ENCODE data around the gene JDP2. TPM values are rescaled to one million over a fixed set of nuclear protein-coding genes. Genes with fewer than 3 reads are reported as not detected.

JDP2 gene
- total RNA-seq, 2 experiments from 2014 or later = 1.3 to 1.4 TPM

DNA sequence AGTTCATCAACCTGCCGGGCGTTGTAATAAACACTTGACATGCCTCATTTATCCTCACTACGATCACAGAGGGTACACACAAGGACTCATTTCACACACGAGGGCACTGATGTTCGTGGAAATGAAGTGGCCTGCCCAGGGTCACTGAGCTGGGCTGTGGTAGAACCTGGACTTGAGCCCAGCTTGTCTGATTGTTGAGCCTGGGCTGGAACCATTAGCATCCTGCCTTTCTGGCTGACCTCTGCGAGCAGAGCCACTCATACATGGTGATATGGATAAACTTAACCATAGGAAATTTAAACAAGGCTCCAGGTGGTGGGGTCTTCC lies 16.6 kb upstream of the JDP2 start:
- ChIA-PET POLR2A (interaction anchor here (1.3 kb wide), 1 partner anchor 10 kb away, joined by 3 read pairs; no protein-coding TSS in a partner anchor), CTCF (no interaction called here)
- Mint-ChIP-seq H3K4me1 (ENCODE audit: low read depth) (no peaks in the 10 kb centered on the region), H3K27ac (no peak overlapping the region), H3K36me3 (ENCODE audit: low read depth) (no peaks in the 10 kb centered on the region), H3K4me3 (no peak overlapping the region), H3K27me3 (no peaks in the 10 kb centered on the region), H3K9me3 (no peaks in the 10 kb centered on the region)
- DNase-seq = no peak
- TF ChIP-seq CTCF (IDR thresholded peaks at IDR 0.05) = no peak
- ATAC-seq = no peak
- intact Hi-C loops (cut with micrococcal nuclease) = no loop called here

- intact Hi-C loops (cut with micrococcal nuclease) = no loop called here
- DNase-seq = no peak
- no peak for ATAC-seq
- H3K4me3 Mint-ChIP-seq = no peak overlapping the region
- ChIA-PET CTCF (no interaction called here), POLR2A (no interaction called here)
- no peaks in the 10 kb centered on the region for H3K9me3 Mint-ChIP-seq
- H3K27ac Mint-ChIP-seq = no peak overlapping the region
- no peak for TF ChIP-seq CTCF (IDR thresholded peaks at IDR 0.05)
- no peaks in the 10 kb centered on the region for H3K36me3 Mint-ChIP-seq (ENCODE audit: low read depth)
- H3K4me1 Mint-ChIP-seq (ENCODE audit: low read depth) = no peaks in the 10 kb centered on the region
- H3K27me3 Mint-ChIP-seq = no peaks in the 10 kb centered on the region
Observed at GRCh38 chr14:75413013-75413412, 14.8 kb upstream of the JDP2 start.

DNA sequence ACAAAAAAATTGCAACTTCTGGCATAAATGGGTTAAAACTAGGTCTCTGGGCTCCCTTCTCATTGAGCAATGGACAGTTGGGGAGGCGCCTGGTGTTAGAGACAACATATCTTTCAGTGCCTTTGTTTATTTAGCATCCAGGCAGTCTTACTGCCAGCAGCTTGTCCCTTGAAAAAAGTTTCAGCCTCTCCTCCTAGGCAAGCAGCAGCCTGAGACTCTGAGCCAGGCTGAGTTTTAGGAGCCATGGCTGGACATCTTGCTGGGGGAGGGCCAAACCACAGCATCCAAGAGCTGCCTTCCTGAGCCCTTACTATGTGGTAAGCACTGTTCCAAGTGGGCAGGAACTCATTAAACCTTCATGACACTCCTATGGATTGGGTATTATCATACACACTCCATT lies 10.1 kb upstream of the JDP2 start:
- ChIA-PET POLR2A (interaction anchor here (0.5 to 1.8 kb wide), 3 partner anchors 12 to 109 kb away, joined by 4 to 5 read pairs (median 4); no protein-coding TSS in a partner anchor), CTCF (interaction anchor here (1.1 to 1.7 kb wide), 2 partner anchors 107 to 237 kb away, joined by 3 to 5 read pairs; no protein-coding TSS in a partner anchor)
- Mint-ChIP-seq H3K4me1 (ENCODE audit: low read depth) (peaks cover 16% of the 10 kb centered on the region), H3K27me3 (no peaks in the 10 kb centered on the region), H3K27ac (no peak overlapping the region), H3K36me3 (ENCODE audit: low read depth) (no peaks in the 10 kb centered on the region), H3K4me3 (no peak overlapping the region), H3K9me3 (no peaks in the 10 kb centered on the region)
- ATAC-seq (no peak), DNase-seq (no peak)
- no peak for TF ChIP-seq CTCF (IDR thresholded peaks at IDR 0.05)
- intact Hi-C loops (cut with micrococcal nuclease) = no loop called here

DNA sequence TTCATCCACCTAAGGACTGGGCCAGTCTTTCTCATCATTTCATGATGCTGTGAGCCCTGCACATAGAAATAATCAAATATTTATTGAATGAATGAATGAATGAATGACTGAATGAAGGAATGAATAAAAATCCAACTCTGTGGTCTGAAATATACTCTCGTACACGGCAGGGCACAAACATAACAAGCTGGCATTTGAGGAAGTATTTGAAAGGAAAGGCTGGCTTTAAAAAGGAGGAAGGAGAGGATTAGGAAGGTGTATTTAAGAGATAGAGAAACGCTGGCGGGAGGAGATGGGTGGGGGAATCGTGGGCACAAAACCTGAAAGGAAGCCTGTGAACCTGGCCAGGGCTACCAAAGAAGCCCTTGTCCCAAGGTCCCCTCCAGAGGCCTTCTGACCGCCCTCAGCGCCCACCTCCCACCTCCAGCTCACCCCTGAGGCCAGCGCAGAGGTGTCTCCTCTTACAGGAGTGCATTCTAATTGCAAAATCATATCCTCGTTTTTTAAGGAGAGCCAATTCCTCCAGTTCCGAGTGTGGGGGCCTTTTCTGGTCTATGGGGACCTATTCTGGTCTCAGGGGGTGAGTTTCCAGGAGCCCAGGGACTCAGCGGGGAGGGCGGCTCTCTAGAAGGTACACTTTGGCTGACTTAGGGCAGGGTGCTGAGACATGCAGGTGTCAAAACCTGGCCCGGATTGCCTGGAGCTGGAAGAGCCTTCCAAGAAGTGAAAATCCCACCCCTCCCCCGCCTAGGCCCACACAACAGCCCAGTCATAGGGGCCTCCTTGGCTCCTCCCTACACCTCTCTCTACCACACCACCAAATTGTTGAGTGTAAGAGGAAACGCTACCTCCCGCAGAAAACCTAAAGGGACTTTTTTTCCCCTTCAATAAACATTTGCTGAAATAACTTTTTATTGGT lies 8.7 kb upstream of the JDP2 start:
- TF ChIP-seq CTCF (IDR thresholded peaks at IDR 0.05) = no peak
- Mint-ChIP-seq H3K4me1 (ENCODE audit: low read depth) (peaks cover 16% of the 10 kb centered on the region), H3K4me3 (peak overlapping the region; percentile 27), H3K9me3 (peaks cover 1% of the 10 kb centered on the region), H3K36me3 (ENCODE audit: low read depth) (no peaks in the 10 kb centered on the region), H3K27me3 (no peaks in the 10 kb centered on the region), H3K27ac (peak overlapping the region; percentile 52)
- ChIA-PET POLR2A (interaction anchor here (1.0 to 1.7 kb wide), 2 partner anchors 10 to 16 kb away, joined by 4 read pairs; no protein-coding TSS in a partner anchor), CTCF (interaction anchor here (1.0 to 1.7 kb wide), 3 partner anchors 76 to 236 kb away, joined by 3 to 5 read pairs (median 3); no protein-coding TSS in a partner anchor)
- ATAC-seq (peak; percentile 99), DNase-seq (peak; percentile 94)
- intact Hi-C loops (cut with micrococcal nuclease) = no loop called here

GRCh38 chr14:75422169-75422568 lies 5.7 kb upstream of the JDP2 start:
- Mint-ChIP-seq H3K4me1 (ENCODE audit: low read depth) (peaks cover 24% of the 10 kb centered on the region), H3K9me3 (peaks cover 6% of the 10 kb centered on the region), H3K36me3 (ENCODE audit: low read depth) (peaks cover 3% of the 10 kb centered on the region), H3K27me3 (peaks cover 15% of the 10 kb centered on the region), H3K4me3 (no peak overlapping the region), H3K27ac (no peak overlapping the region)
- ATAC-seq (peak; percentile 17), DNase-seq (peak; percentile 45)
- ChIA-PET CTCF (no interaction called here), POLR2A (interaction anchor here (1.1 kb wide), 1 partner anchor 121 kb away, joined by 3 read pairs; no protein-coding TSS in a partner anchor)
- TF ChIP-seq CTCF (IDR thresholded peaks at IDR 0.05) = no peak
- intact Hi-C loops (cut with micrococcal nuclease) = no loop called here
